ENCODE measurements around the gene CDKAL1. TPM values are rescaled to one million over a fixed set of nuclear protein-coding genes. Genes with fewer than 3 reads are reported as not detected.
"Not testable (repeated sequence)": the region's sequence is repeated elsewhere in the genome, so short reads cannot be mapped to it uniquely, and the experiment has no call there.

The CDKAL1 gene
- total and polyA plus RNA-seq, 2 donors from 2014 or later: 4.6 to 20.2 TPM

DNA sequence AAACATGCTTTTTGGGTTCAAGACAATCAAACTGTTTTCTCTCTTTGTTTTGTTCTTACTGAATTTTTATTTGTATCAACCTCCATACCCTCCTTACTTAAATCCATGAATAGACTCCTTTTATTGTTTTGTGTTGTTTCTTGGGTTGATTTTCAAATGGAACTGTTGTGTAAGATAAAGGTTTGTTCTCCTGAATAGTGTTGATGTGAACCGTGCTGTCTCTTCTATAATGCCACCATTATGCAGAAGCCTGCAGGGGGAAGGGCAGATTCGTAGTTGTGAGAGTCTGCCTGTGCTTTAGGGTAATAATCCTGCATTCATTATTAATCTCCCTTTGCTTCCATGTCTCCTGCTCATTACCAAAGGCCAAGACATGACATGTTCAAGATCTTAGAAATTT is 105.9 kb downstream of the CDKAL1 start:
- no peaks in the 10 kb centered on the region for H3K27me3 ChIP-seq (ENCODE audit: control insufficient read depth, insufficient read depth, low read length)
- no peak overlapping the region for H3K9ac ChIP-seq (ENCODE audit: low read length in 3 of 3)
- H3K9me3 ChIP-seq (ENCODE audit: control insufficient read depth in 2 of 3, insufficient read depth in 1 of 3, low read length in 3 of 3): no peaks in the 10 kb centered on the region
- intact Hi-C loops (cut with DNase I): no loop called here
- no peak overlapping the region for H3K4me3 ChIP-seq (ENCODE audit: low read length in 3 of 3)
- H3K27ac ChIP-seq (ENCODE audit: low read depth in 2 of 2, low read length in 2 of 2): no peak overlapping the region
- DNase-seq (no peak), FAIRE-seq (no peak)
- H3K4me1 ChIP-seq (ENCODE audit: control insufficient read depth in 2 of 3, insufficient read depth in 2 of 3, low read depth in 1 of 3, low read length in 3 of 3): no peaks in the 10 kb centered on the region
- TF ChIP-seq, protein P1, sequence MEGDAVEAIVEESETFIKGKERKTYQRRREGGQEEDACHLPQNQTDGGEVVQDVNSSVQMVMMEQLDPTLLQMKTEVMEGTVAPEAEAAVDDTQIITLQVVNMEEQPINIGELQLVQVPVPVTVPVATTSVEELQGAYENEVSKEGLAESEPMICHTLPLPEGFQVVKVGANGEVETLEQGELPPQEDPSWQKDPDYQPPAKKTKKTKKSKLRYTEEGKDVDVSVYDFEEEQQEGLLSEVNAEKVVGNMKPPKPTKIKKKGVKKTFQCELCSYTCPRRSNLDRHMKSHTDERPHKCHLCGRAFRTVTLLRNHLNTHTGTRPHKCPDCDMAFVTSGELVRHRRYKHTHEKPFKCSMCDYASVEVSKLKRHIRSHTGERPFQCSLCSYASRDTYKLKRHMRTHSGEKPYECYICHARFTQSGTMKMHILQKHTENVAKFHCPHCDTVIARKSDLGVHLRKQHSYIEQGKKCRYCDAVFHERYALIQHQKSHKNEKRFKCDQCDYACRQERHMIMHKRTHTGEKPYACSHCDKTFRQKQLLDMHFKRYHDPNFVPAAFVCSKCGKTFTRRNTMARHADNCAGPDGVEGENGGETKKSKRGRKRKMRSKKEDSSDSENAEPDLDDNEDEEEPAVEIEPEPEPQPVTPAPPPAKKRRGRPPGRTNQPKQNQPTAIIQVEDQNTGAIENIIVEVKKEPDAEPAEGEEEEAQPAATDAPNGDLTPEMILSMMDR (IDR thresholded peaks at IDR 0.05; ENCODE audit: borderline replicate concordance, extremely low read depth, insufficient read depth): no peak
- no peaks in the 10 kb centered on the region for H3K36me3 ChIP-seq (ENCODE audit: control insufficient read depth in 2 of 3, insufficient read depth in 3 of 3, low read length in 3 of 3)

DNA sequence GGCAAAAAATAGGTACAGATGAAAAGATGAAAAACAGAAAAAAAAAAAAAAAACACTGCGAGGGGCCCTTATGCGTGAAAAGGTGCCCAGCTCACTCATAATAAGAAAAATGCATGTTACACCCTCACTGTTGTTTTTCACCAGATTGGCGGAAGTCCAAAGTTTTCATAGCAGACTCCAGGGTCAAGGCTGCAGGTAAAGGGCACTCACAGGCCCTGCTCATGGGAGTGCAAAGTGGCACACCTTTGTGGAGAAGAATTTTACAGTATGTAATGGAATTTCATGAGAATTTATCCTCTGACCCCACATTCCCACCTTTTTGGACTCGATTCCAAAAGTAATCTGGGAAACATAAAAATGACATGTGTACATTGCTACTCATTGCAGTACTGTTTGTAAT is 108.2 kb downstream of the CDKAL1 start:
- Histone ChIP-seq H3K4me3 (ENCODE audit: low read length in 3 of 3) (no peak overlapping the region), H3K9ac (ENCODE audit: low read length in 3 of 3) (no peak overlapping the region), H3K36me3 (ENCODE audit: control insufficient read depth in 2 of 3, insufficient read depth in 3 of 3, low read length in 3 of 3) (no peaks in the 10 kb centered on the region), H3K4me1 (ENCODE audit: control insufficient read depth in 2 of 3, insufficient read depth in 2 of 3, low read depth in 1 of 3, low read length in 3 of 3) (no peaks in the 10 kb centered on the region), H3K27ac (ENCODE audit: low read depth in 2 of 2, low read length in 2 of 2) (no peak overlapping the region), H3K27me3 (ENCODE audit: control insufficient read depth, insufficient read depth, low read length) (no peaks in the 10 kb centered on the region), H3K9me3 (ENCODE audit: control insufficient read depth in 2 of 3, insufficient read depth in 1 of 3, low read length in 3 of 3) (no peaks in the 10 kb centered on the region)
- TF ChIP-seq, protein P1 (IDR thresholded peaks at IDR 0.05; ENCODE audit: borderline replicate concordance, extremely low read depth, insufficient read depth): no peak
- intact Hi-C loops (cut with DNase I): no loop called here
- FAIRE-seq: no peak
- DNase-seq: no peak

DNA sequence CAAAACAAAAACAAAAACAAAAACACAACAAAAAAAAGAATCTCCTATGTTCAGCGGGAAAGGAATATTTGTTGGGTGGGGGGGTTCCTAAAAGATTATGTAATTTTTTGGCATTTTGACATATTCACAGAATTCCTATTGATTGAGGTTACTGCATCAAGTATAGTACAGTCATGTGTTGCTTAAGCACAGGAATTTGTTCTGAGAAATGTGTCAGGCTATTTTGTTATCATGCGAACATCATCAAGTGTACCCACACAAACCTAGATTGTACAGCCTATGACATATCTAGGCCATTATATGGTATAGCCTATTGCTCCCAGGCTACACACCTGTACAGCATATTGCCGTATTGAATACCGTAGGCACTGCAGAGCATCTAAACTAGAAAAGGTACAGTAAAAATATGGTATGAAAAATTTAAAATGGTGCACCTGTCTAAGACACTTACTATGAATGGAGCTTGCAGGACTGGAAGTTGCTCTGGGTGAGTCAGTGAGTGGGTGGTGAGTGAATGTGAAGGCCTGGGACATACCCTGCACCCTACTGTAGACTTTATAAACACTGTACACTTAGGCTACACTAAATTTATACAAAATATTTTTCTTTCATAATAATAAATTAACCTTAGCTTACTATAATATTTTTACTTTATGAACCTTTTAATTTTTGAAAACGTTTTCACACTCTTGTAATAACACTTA is 110.6 kb downstream of the CDKAL1 start:
- Histone ChIP-seq H3K27me3 (ENCODE audit: control insufficient read depth, insufficient read depth, low read length) (no peaks in the 10 kb centered on the region), H3K27ac (ENCODE audit: low read depth in 2 of 2, low read length in 2 of 2) (no peak overlapping the region), H3K9me3 (ENCODE audit: control insufficient read depth in 2 of 3, insufficient read depth in 1 of 3, low read length in 3 of 3) (no peaks in the 10 kb centered on the region), H3K9ac (ENCODE audit: low read length in 3 of 3) (no peak overlapping the region), H3K36me3 (ENCODE audit: control insufficient read depth in 2 of 3, insufficient read depth in 3 of 3, low read length in 3 of 3) (no peaks in the 10 kb centered on the region), H3K4me1 (ENCODE audit: control insufficient read depth in 2 of 3, insufficient read depth in 2 of 3, low read depth in 1 of 3, low read length in 3 of 3) (no peaks in the 10 kb centered on the region), H3K4me3 (ENCODE audit: low read length in 3 of 3) (no peak overlapping the region)
- intact Hi-C loops (cut with DNase I): no loop called here
- FAIRE-seq (no peak), DNase-seq (no peak)
- TF ChIP-seq, protein P1 (IDR thresholded peaks at IDR 0.05; ENCODE audit: borderline replicate concordance, extremely low read depth, insufficient read depth): no peak

DNA sequence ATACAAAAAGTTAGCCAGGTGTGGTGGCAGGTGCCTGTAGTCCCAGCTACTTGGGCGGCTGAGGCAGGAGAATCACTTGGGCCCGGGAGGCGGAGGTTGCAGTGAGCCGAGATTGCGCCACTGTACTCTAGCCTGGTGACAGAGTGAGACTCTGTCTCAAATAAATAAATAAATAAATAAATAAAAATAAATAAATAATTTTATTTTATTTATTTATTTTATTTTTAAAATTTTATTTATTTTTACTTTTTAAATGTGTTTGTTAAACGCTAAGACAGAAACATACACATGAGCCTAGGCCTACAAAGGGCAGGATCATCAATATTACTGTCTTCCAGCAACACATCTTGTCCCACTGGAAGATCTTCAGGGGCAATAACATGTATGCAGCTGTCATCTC is 111.3 kb downstream of the CDKAL1 start:
- H3K9me3 ChIP-seq (ENCODE audit: control insufficient read depth in 2 of 3, insufficient read depth in 1 of 3, low read length in 3 of 3); H3K36me3 ChIP-seq (ENCODE audit: control insufficient read depth in 2 of 3, insufficient read depth in 3 of 3, low read length in 3 of 3); H3K9ac ChIP-seq (ENCODE audit: low read length in 3 of 3); FAIRE-seq; H3K27ac ChIP-seq (ENCODE audit: low read depth in 2 of 2, low read length in 2 of 2); H3K27me3 ChIP-seq (ENCODE audit: control insufficient read depth, insufficient read depth, low read length); H3K4me3 ChIP-seq (ENCODE audit: low read length in 3 of 3); DNase-seq; intact Hi-C loops (cut with DNase I); H3K4me1 ChIP-seq (ENCODE audit: control insufficient read depth in 2 of 3, insufficient read depth in 2 of 3, low read depth in 1 of 3, low read length in 3 of 3): not testable (repeated sequence)

Data from kidney (tissue), 14 donors.